GM12878 (cell line): Measurements from ENCODE around the gene BACE2. TPM values are rescaled to one million over a fixed set of nuclear protein-coding genes. Genes with fewer than 3 reads are reported as not detected.

Source experiments
- ATAC-seq: fragments of 200-7000 bp; cut with Tn5 transposase; 3 replicates; pipeline ENCODE4 v1.9.1; 2020; ENCODE audit warnings: mild to moderate bottlenecking, moderate library complexity
- BruUV-seq: library from RNA; stranded (reverse); fragments of 400-500 nt; replicated peaks from 2 replicates; lab custom pipeline; 2021; lab: Mats Ljungman, UMichigan
- CTCF ChIA-PET: fragments of 300-600 bp; sonication (Branson Sonifier 250); formaldehyde crosslinking; extraction: SDS; loops from one replicate; lab custom pipeline; 2021; ENCODE audit warnings: inconsistent platforms; lab: Yijun Ruan, JAX
- POLR2A ChIA-PET: fragments of 350-600 bp; formaldehyde crosslinking; extraction: SDS; loops from one replicate; lab custom pipeline; 2021; ENCODE audit warnings: inconsistent platforms; lab: Charles Lee
- RAD21 ChIA-PET: fragments of 300-600 bp; sonication (Branson Sonifier 250); formaldehyde crosslinking; loops from one replicate; lab custom pipeline; 2023; ENCODE audit warnings: antibody characterized with exemption; ENCODE audit not compliant: unreplicated experiment; lab: Charles Lee
- SMC1A ChIA-PET: fragments of 300-600 bp; sonication (Branson Sonifier 250); formaldehyde crosslinking; loops from one replicate; lab custom pipeline; 2023; ENCODE audit not compliant: unreplicated experiment, uncharacterized antibody; lab: Charles Lee
- DNase-seq: peaks from one replicate; pipeline ENCODE4 v3.0.0-alpha.2; 2011; ENCODE audit warnings: low read depth, low spot score
- FAIRE-seq: peaks from 3 replicates; lab custom pipeline; 2011; peaks lifted over from hg19 to GRCh38; lab: Jason Lieb, UNC
- H2AFZ ChIP-seq: 2 replicates; pipeline ENCODE4 v1.6.0; 2011; ENCODE audit warnings: low read depth, low read length, control low read depth; ENCODE audit not compliant: control insufficient read depth
- H3K27ac ChIP-seq: 2 replicates; pipeline ENCODE4 v1.5.1; 2011; ENCODE audit warnings: control low read depth; ENCODE audit not compliant: control insufficient read depth, insufficient read depth
- H3K27me3 ChIP-seq, 2 experiments: replicated peaks in 1 of 2; 2 replicates each; pipeline versions ENCODE4 v1.6.0 to v1.6.1; 2011; ENCODE audit warnings: low read length in 1 of 2; ENCODE audit not compliant: control insufficient read depth in 2 of 2, insufficient read depth in 2 of 2
- H3K36me3 ChIP-seq, 2 experiments: 2 replicates each; pipeline ENCODE4 v1.5.1; 2011; ENCODE audit warnings: low read length in 1 of 2; ENCODE audit not compliant: control insufficient read depth in 2 of 2, insufficient read depth in 2 of 2
- H3K4me1 ChIP-seq: 2 replicates; pipeline ENCODE4 v1.6.1; 2011; ENCODE audit warnings: mild to moderate bottlenecking, low read length, moderate library complexity, mixed read lengths; ENCODE audit not compliant: control insufficient read depth, insufficient read depth
- H3K4me2 ChIP-seq: 2 replicates; pipeline ENCODE4 v1.6.0; 2011; ENCODE audit warnings: control low read depth; ENCODE audit not compliant: control insufficient read depth, insufficient read depth
- H3K4me3 ChIP-seq: fragments of 200-600 bp; sonication (generic); 2 replicates; pipeline ENCODE4 v1.5.1; 2016
- H3K79me2 ChIP-seq: 2 replicates; pipeline ENCODE4 v1.6.0; 2011; ENCODE audit warnings: low read length; ENCODE audit not compliant: control insufficient read depth, insufficient read depth
- H3K9ac ChIP-seq: 2 replicates; pipeline ENCODE4 v1.8.0; 2011; ENCODE audit warnings: low read length, control low read depth, mixed read lengths; ENCODE audit not compliant: control insufficient read depth, insufficient read depth
- H3K9me3 ChIP-seq: replicated peaks from 3 replicates; pipeline ENCODE4 v1.5.1; 2011; ENCODE audit warnings: mild to moderate bottlenecking, low read length; ENCODE audit not compliant: control insufficient read depth, insufficient read depth
- H4K20me1 ChIP-seq: 2 replicates; pipeline ENCODE4 v1.6.0; 2011; ENCODE audit not compliant: control insufficient read depth, insufficient read depth
- CBX3 ChIP-seq: fragments of 200-600 bp; sonication (generic); IDR thresholded peaks from 2 replicates; pipeline ENCODE4 v1.6.1; 2016; ENCODE audit warnings: low read depth, borderline replicate concordance
- EP300 ChIP-seq, 2 experiments: fragments of 150-350 bp in 1 of 2; IDR thresholded peaks; 2 replicates each; pipeline ENCODE4 v1.6.1; 2011 to 2012; ENCODE audit warnings: low read depth in 2 of 2, low read length in 2 of 2, borderline replicate concordance in 1 of 2, improper control_type of control experiment in 1 of 2, inconsistent platforms in 1 of 2; ENCODE audit not compliant: control insufficient read depth in 1 of 2
- ESRRA ChIP-seq: IDR thresholded peaks from 2 replicates; pipeline ENCODE4 v1.6.1; 2012; ENCODE audit warnings: mild to moderate bottlenecking, low read length, improper control_type of control experiment
- FOXM1 ChIP-seq: IDR thresholded peaks from 2 replicates; pipeline ENCODE4 v1.6.1; 2012; ENCODE audit warnings: low read depth, mild to moderate bottlenecking, inconsistent platforms, low read length, moderate library complexity
- GABPA ChIP-seq: IDR thresholded peaks from 2 replicates; pipeline ENCODE4 v1.6.1; 2014; ENCODE audit warnings: antibody characterized with exemption, low read depth, mild to moderate bottlenecking, inconsistent platforms
- KAT2A ChIP-seq: conservative IDR thresholded peaks from 2 replicates; pipeline ENCODE4 v1.6.1; 2011; ENCODE audit warnings: low read depth, low read length; ENCODE audit not compliant: control insufficient read depth
- LARP7 ChIP-seq: fragments of 450-650 bp; IDR thresholded peaks from 2 replicates; pipeline ENCODE4 v1.6.1; 2017; ENCODE audit warnings: mild to moderate bottlenecking
- MXI1 ChIP-seq: fragments of 150-350 bp; IDR thresholded peaks from 2 replicates; pipeline ENCODE4 v1.6.1; 2011; ENCODE audit warnings: low read depth, mild to moderate bottlenecking, inconsistent platforms, low read length, improper control_type of control experiment
- NR2C1 ChIP-seq: fragments of 450-650 bp; IDR thresholded peaks from 2 replicates; pipeline ENCODE4 v1.6.1; 2017; ENCODE audit warnings: antibody characterized with exemption, mild to moderate bottlenecking, moderate library complexity
- RBBP5 ChIP-seq: fragments of 200-600 bp; sonication (generic); conservative IDR thresholded peaks from 2 replicates; pipeline ENCODE4 v1.6.1; 2016
- RUNX3 ChIP-seq: IDR thresholded peaks from 2 replicates; pipeline ENCODE4 v1.6.1; 2012; ENCODE audit warnings: low read length, inconsistent platforms
- SMAD5 ChIP-seq: IDR thresholded peaks from 2 replicates; pipeline ENCODE4 v1.6.1; 2016; ENCODE audit warnings: antibody characterized with exemption, low read depth
- SMARCA5 ChIP-seq: fragments of 450-650 bp; IDR thresholded peaks from 2 replicates; pipeline ENCODE4 v1.6.1; 2017; ENCODE audit warnings: mild to moderate bottlenecking
- SPI1 ChIP-seq: IDR thresholded peaks from 2 replicates; pipeline ENCODE4 v1.6.1; 2011; ENCODE audit warnings: low read depth, mild to moderate bottlenecking, low read length, moderate library complexity, borderline replicate concordance; ENCODE audit not compliant: insufficient read depth
- SUPT20H ChIP-seq: IDR thresholded peaks from 2 replicates; pipeline ENCODE4 v1.6.1; 2011; ENCODE audit warnings: low read depth, mild to moderate bottlenecking, low read length, moderate library complexity, borderline replicate concordance; ENCODE audit not compliant: control insufficient read depth
- WGBS: methylation state at CpG from one replicate; pipeline ENCODE4 v1.1.6; 2016; ENCODE audit warnings: low lambda C conversion rate; ENCODE audit not compliant: insufficient replicate concordance, insufficient coverage; ENCODE audit errors: missing lambda C conversion rate; 5-methylcytosine and 5-hydroxymethylcytosine counted together
- in situ Hi-C: fragments of 300-500 bp; cut with MboI; formaldehyde crosslinking; loops from 9 replicates; pipeline ENCODE4 v1.14.3; 2018; ENCODE audit warnings: mixed read lengths
- intact Hi-C: fragments of 100-400 bp; cut with micrococcal nuclease; formaldehyde crosslinking; loops from one replicate; pipeline ENCODE4 v1.14.2; 2022; ENCODE audit not compliant: unreplicated experiment
- polyA plus RNA-seq, 11 experiments: library from polyadenylated mRNA; depleted of rRNA in 4 of 11; unstranded in 6 of 11; stranded (reverse) in 5 of 11; fragments of >200 nt; fragmentation: Nextera tagmentation in 4 of 11; fragmentation: Illumina TruSeq in 1 of 11; extraction: Ambion mirVana in 4 of 11; extraction: Trizol in 1 of 11; gene quantifications; 1 replicate in 1 of 11; 2 replicates in 10 of 11; pipeline versions ENCODE4 v1.2.1 to v1.2.3, GENCODE V29; 2011 to 2016; ENCODE audit warnings: inconsistent platforms in 2 of 11, missing spikeins in 2 of 11, low read depth in 1 of 11
- total RNA-seq, 4 experiments: library from RNA; depleted of rRNA in 3 of 4; stranded (reverse); fragments of >200 nt in 3 of 4; fragmentation: Illumina TruSeq in 1 of 4; extraction: Trizol in 1 of 4; gene quantifications; 2 replicates each; pipeline versions ENCODE4 v1.2.1 to v1.2.3, GENCODE V29; 2013 to 2021
- TF ChIP-seq, protein P1 (sequence below): fragments of 450-650 bp; formaldehyde crosslinking; IDR thresholded peaks from 2 replicates; pipeline ENCODE4 v1.4.0; 2020; ENCODE audit warnings: mild to moderate bottlenecking, moderate library complexity
- TF ChIP-seq, protein P2 (sequence below): IDR thresholded peaks from 2 replicates; pipeline ENCODE4 v1.6.1; 2011; ENCODE audit warnings: low read depth, mild to moderate bottlenecking, low read length, moderate library complexity, borderline replicate concordance; ENCODE audit errors: extremely low read depth
- TF ChIP-seq, protein P3 (sequence below): fragments of 450-650 bp; IDR thresholded peaks from 2 replicates; pipeline ENCODE4 v1.6.1; 2017; ENCODE audit warnings: mild to moderate bottlenecking, moderate library complexity

The BACE2 gene
- total and polyA plus RNA-seq, 10 of the 15 experiments (the other 5 are each of a cell fraction or from before 2014, with no cell fraction given): 0.04 to 0.69 (median 0.18) TPM; not detected in 5

DNA sequence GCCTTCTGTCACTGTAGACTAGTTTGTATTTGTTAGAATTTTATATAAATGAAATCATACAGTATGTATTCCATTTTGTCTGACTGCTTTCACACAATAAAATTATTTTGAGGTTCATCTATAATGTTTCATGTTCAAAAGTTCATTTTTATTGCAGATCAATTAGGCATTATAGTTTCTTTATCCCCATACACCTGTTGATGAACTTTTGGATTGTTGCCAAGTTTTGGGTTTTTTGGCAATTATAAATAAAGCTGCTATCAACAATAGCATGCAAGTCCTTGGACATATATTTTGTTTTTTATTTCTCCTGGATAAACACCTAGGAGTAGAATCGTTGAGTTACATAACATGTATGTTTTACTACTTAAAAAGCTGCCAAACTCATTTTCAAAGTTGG, 101.6 kb downstream of the BACE2 start:
- Histone ChIP-seq H3K9ac (no peak overlapping the region), H3K4me2 (no peak overlapping the region), H3K4me1 (no peaks in the 10 kb centered on the region), H3K36me3 (no peaks in the 10 kb centered on the region), H4K20me1 (no peaks in the 10 kb centered on the region), H2AFZ (no peak overlapping the region), H3K27ac (no peak overlapping the region), H3K4me3 (no peak overlapping the region), H3K9me3 (no peaks in the 10 kb centered on the region), H3K27me3 (no peaks in the 10 kb centered on the region), H3K79me2 (no peaks in the 10 kb centered on the region)
- ChIA-PET SMC1A (interaction anchor here (3.9 kb wide), 1 partner anchor 13 kb away, joined by 15 read pairs; no protein-coding TSS in a partner anchor), POLR2A (interaction anchor here (0.5 kb wide), 1 partner anchor 511 kb away, joined by 4 read pairs; no protein-coding TSS in a partner anchor), CTCF (no interaction called here), RAD21 (no interaction called here)
- BruUV-seq: no TSS peak
- DNase-seq (no peak), FAIRE-seq (no peak), ATAC-seq (no peak)
- intact Hi-C loops (no loop called here), in situ Hi-C loops (no loop called here)
- 0% methylated on average over 1 of the region's 1 CpG for WGBS
- TF ChIP-seq SUPT20H (no peak), NR2C1 (no peak), RUNX3 (no peak), FOXM1 (no peak), ESRRA (no peak), SMAD5 (no peak), RBBP5 (no peak), SPI1 (no peak), KAT2A (no peak), GABPA (no peak), EP300 (IDR thresholded peaks at IDR 0.05; ENCODE audit: borderline replicate concordance in 1 of 2, control insufficient read depth in 1 of 2, low read depth in 2 of 2, low read length in 2 of 2) (no peak), SMARCA5 (no peak), CBX3 (no peak), MXI1 (no peak), LARP7 (no peak)
- TF ChIP-seq, protein P1, sequence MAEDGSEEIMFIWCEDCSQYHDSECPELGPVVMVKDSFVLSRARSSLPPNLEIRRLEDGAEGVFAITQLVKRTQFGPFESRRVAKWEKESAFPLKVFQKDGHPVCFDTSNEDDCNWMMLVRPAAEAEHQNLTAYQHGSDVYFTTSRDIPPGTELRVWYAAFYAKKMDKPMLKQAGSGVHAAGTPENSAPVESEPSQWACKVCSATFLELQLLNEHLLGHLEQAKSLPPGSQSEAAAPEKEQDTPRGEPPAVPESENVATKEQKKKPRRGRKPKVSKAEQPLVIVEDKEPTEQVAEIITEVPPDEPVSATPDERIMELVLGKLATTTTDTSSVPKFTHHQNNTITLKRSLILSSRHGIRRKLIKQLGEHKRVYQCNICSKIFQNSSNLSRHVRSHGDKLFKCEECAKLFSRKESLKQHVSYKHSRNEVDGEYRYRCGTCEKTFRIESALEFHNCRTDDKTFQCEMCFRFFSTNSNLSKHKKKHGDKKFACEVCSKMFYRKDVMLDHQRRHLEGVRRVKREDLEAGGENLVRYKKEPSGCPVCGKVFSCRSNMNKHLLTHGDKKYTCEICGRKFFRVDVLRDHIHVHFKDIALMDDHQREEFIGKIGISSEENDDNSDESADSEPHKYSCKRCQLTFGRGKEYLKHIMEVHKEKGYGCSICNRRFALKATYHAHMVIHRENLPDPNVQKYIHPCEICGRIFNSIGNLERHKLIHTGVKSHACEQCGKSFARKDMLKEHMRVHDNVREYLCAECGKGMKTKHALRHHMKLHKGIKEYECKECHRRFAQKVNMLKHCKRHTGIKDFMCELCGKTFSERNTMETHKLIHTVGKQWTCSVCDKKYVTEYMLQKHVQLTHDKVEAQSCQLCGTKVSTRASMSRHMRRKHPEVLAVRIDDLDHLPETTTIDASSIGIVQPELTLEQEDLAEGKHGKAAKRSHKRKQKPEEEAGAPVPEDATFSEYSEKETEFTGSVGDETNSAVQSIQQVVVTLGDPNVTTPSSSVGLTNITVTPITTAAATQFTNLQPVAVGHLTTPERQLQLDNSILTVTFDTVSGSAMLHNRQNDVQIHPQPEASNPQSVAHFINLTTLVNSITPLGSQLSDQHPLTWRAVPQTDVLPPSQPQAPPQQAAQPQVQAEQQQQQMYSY: no peak
- TF ChIP-seq, protein P2, sequence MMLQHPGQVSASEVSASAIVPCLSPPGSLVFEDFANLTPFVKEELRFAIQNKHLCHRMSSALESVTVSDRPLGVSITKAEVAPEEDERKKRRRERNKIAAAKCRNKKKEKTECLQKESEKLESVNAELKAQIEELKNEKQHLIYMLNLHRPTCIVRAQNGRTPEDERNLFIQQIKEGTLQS: no peak
- TF ChIP-seq, protein P3, sequence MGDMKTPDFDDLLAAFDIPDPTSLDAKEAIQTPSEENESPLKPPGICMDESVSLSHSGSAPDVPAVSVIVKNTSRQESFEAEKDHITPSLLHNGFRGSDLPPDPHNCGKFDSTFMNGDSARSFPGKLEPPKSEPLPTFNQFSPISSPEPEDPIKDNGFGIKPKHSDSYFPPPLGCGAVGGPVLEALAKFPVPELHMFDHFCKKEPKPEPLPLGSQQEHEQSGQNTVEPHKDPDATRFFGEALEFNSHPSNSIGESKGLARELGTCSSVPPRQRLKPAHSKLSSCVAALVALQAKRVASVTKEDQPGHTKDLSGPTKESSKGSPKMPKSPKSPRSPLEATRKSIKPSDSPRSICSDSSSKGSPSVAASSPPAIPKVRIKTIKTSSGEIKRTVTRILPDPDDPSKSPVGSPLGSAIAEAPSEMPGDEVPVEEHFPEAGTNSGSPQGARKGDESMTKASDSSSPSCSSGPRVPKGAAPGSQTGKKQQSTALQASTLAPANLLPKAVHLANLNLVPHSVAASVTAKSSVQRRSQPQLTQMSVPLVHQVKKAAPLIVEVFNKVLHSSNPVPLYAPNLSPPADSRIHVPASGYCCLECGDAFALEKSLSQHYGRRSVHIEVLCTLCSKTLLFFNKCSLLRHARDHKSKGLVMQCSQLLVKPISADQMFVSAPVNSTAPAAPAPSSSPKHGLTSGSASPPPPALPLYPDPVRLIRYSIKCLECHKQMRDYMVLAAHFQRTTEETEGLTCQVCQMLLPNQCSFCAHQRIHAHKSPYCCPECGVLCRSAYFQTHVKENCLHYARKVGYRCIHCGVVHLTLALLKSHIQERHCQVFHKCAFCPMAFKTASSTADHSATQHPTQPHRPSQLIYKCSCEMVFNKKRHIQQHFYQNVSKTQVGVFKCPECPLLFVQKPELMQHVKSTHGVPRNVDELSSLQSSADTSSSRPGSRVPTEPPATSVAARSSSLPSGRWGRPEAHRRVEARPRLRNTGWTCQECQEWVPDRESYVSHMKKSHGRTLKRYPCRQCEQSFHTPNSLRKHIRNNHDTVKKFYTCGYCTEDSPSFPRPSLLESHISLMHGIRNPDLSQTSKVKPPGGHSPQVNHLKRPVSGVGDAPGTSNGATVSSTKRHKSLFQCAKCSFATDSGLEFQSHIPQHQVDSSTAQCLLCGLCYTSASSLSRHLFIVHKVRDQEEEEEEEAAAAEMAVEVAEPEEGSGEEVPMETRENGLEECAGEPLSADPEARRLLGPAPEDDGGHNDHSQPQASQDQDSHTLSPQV: no peak
